HepG2 (cell line): ENCODE data around the gene PRSS21. TPM values are rescaled to one million over a fixed set of nuclear protein-coding genes. Genes with fewer than 3 reads are reported as not detected.

Experiments used
- ARHGAP35 ChIP-seq: sonication (generic); formaldehyde crosslinking; IDR thresholded peaks from 2 replicates; pipeline ENCODE4 v1.9.0; 2022; ENCODE audit warnings: mild to moderate bottlenecking, inconsistent platforms, moderate library complexity, missing genetic modification reagents, borderline replicate concordance
- CCAR2 ChIP-seq: fragments of 200-400 bp; formaldehyde crosslinking; optimal IDR thresholded peaks from 2 replicates; pipeline ENCODE3; 2018; ENCODE audit warnings: low read depth, mild to moderate bottlenecking, low read length, moderate library complexity
- CENPX ChIP-seq: sonication (generic); formaldehyde crosslinking; IDR thresholded peaks from 2 replicates; pipeline ENCODE4 v1.9.0; 2021; ENCODE audit warnings: mild to moderate bottlenecking, missing genetic modification reagents, moderate library complexity
- EHMT2 ChIP-seq: fragments of 200-600 bp; sonication (generic); IDR thresholded peaks from 2 replicates; pipeline ENCODE4 v1.7.0; 2017; ENCODE audit warnings: antibody characterized with exemption, low read depth, low read length, borderline replicate concordance
- ELF1 ChIP-seq: sonication (generic); formaldehyde crosslinking; IDR thresholded peaks from 2 replicates; pipeline ENCODE4 v1.4.0; 2020; ENCODE audit warnings: missing genetic modification reagents
- HNF4A ChIP-seq: sonication (generic); formaldehyde crosslinking; IDR thresholded peaks from 2 replicates; pipeline ENCODE4 v1.4.0; 2020; ENCODE audit warnings: missing genetic modification reagents
- HOXA7 ChIP-seq: sonication (generic); formaldehyde crosslinking; IDR thresholded peaks from 2 replicates; pipeline ENCODE4 v1.8.1; 2022; ENCODE audit warnings: mild to moderate bottlenecking, missing genetic modification reagents, moderate library complexity
- PAX8 ChIP-seq: sonication (generic); formaldehyde crosslinking; IDR thresholded peaks from 2 replicates; pipeline ENCODE4 v1.8.0; 2022; ENCODE audit warnings: mild to moderate bottlenecking, missing genetic modification reagents, borderline replicate concordance
- POLR2A ChIP-seq, 2 experiments: IDR thresholded peaks; 2 replicates each; pipeline ENCODE4 v1.6.1; 2011; ENCODE audit warnings: low read depth in 2 of 2, low read length in 2 of 2, mild to moderate bottlenecking in 1 of 2, moderate library complexity in 1 of 2; ENCODE audit not compliant: insufficient read depth in 1 of 2
- RBFOX2 ChIP-seq: fragments of 200-400 bp; formaldehyde crosslinking; IDR thresholded peaks from 2 replicates; pipeline ENCODE4 v1.6.1; 2017; ENCODE audit warnings: low read depth, mild to moderate bottlenecking, low read length
- SMYD3 ChIP-seq: sonication (generic); formaldehyde crosslinking; IDR thresholded peaks from 2 replicates; pipeline ENCODE4 v1.8.1; 2023; ENCODE audit warnings: mild to moderate bottlenecking, missing genetic modification reagents
- SYNCRIP ChIP-seq: fragments of 200-400 bp; formaldehyde crosslinking; IDR thresholded peaks from 2 replicates; pipeline ENCODE4 v1.6.1; 2018; ENCODE audit warnings: mild to moderate bottlenecking, low read depth, low read length; ENCODE audit not compliant: insufficient read depth
- ZBTB8A ChIP-seq: sonication (generic); formaldehyde crosslinking; IDR thresholded peaks from 2 replicates; pipeline ENCODE4 v1.4.0; 2020; ENCODE audit warnings: mild to moderate bottlenecking, low read depth, missing genetic modification reagents, borderline replicate concordance
- ZNF10 ChIP-seq: sonication (generic); formaldehyde crosslinking; IDR thresholded peaks from 2 replicates; pipeline ENCODE4 v1.4.0; 2020; ENCODE audit warnings: mild to moderate bottlenecking, low read depth, missing genetic modification reagents, borderline replicate concordance
- ZNF136 ChIP-seq: sonication (generic); formaldehyde crosslinking; IDR thresholded peaks from 2 replicates; pipeline ENCODE4 v1.8.1; 2022; ENCODE audit warnings: low read depth, mild to moderate bottlenecking, moderate library complexity, missing genetic modification reagents
- ZNF24 ChIP-seq: fragments of 450-650 bp; IDR thresholded peaks from 2 replicates; pipeline ENCODE4 v1.6.1; 2017; ENCODE audit warnings: antibody characterized with exemption, mild to moderate bottlenecking
- ZNF468 ChIP-seq: sonication (generic); formaldehyde crosslinking; IDR thresholded peaks from 2 replicates; pipeline ENCODE4 v1.8.0; 2022; ENCODE audit warnings: mild to moderate bottlenecking, moderate library complexity, missing genetic modification reagents
- ZNF543 ChIP-seq: sonication (generic); formaldehyde crosslinking; IDR thresholded peaks from 2 replicates; pipeline ENCODE4 v1.4.0; 2020; ENCODE audit warnings: mild to moderate bottlenecking, missing genetic modification reagents
- polyA plus RNA-seq, 8 experiments: library from polyadenylated mRNA; depleted of rRNA in 3 of 8; stranded (reverse) in 7 of 8; unstranded in 1 of 8; fragments of >200 nt; fragmentation: Illumina TruSeq in 4 of 8; extraction: Trizol in 4 of 8; gene quantifications; 2 replicates each; pipeline versions ENCODE4 v1.2.1 to v1.2.3, GENCODE V29; 2011 to 2016; ENCODE audit warnings: low read depth in 4 of 8, missing spikeins in 1 of 8, mixed read lengths in 1 of 8; ENCODE audit not compliant: insufficient read depth in 1 of 8
- total RNA-seq, 5 experiments: library from RNA; depleted of rRNA; stranded (reverse); fragments of >200 nt; fragmentation: Illumina TruSeq; extraction: Trizol; gene quantifications; 2 replicates each; pipeline ENCODE4 v1.2.3, GENCODE V29; 2016; ENCODE audit warnings: low read depth in 1 of 5
- TF ChIP-seq, protein P1 (sequence below), 2 experiments: sonication (generic) in 1 of 2; formaldehyde crosslinking in 1 of 2; IDR thresholded peaks; 2 replicates each; pipeline versions ENCODE4 v1.5.1 to v1.6.1; 2011 to 2020; ENCODE audit warnings: borderline replicate concordance in 1 of 2, low read depth in 1 of 2, low read length in 1 of 2, mild to moderate bottlenecking in 1 of 2, missing genetic modification reagents in 1 of 2, moderate library complexity in 1 of 2
- TF ChIP-seq, protein P2 (sequence below): sonication (generic); formaldehyde crosslinking; IDR thresholded peaks from 2 replicates; pipeline ENCODE4 v1.4.0; 2020; ENCODE audit warnings: mild to moderate bottlenecking, missing genetic modification reagents, borderline replicate concordance
- TF ChIP-seq, protein P3 (sequence below): sonication (generic); formaldehyde crosslinking; IDR thresholded peaks from 2 replicates; pipeline ENCODE4 v1.4.0; 2020; ENCODE audit warnings: missing genetic modification reagents

The PRSS21 gene
- total and polyA plus RNA-seq, 2 of the 13 experiments (the other 11 are each of a cell fraction or from before 2014, with no cell fraction given), result not detected

DNA sequence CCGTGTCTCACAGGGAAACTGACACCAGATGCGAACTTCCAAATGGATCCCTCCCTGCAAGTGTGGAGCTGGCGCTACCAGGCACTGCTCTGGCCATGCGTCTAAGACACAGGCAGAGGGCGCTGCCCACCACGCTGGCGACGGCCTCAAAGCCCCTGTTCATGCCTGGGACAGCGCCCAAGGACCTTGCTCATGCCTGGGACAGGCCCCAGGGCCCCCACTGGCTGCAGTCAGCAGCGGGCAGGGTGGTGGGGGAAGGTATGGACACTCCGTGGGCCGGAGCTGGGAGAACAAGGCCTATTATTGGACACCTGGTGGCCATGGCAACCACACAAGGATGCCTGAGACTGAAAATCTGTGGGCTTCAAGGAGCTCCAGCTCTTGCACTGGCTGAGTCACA lies 21.9 kb downstream of the PRSS21 start (continued):
- TF ChIP-seq ZNF24, result no peak
- TF ChIP-seq PAX8 (CRISPR knock-in tag), result no peak
- TF ChIP-seq CCAR2, result no peak
- TF ChIP-seq, protein P1, sequence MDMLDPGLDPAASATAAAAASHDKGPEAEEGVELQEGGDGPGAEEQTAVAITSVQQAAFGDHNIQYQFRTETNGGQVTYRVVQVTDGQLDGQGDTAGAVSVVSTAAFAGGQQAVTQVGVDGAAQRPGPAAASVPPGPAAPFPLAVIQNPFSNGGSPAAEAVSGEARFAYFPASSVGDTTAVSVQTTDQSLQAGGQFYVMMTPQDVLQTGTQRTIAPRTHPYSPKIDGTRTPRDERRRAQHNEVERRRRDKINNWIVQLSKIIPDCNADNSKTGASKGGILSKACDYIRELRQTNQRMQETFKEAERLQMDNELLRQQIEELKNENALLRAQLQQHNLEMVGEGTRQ (IDR thresholded peaks at IDR 0.05; ENCODE audit: low read depth, low read length), result no peak
- TF ChIP-seq, protein P1 (CRISPR knock-in tag; IDR thresholded peaks at IDR 0.05; ENCODE audit: borderline replicate concordance), result no peak
- no peak for TF ChIP-seq ZNF10 (CRISPR knock-in tag)
- peak; percentile 34 for TF ChIP-seq HNF4A (CRISPR knock-in tag)
- TF ChIP-seq ZNF136, result no peak
- no peak for TF ChIP-seq ZNF543 (CRISPR knock-in tag)
- no peak for TF ChIP-seq CENPX (CRISPR knock-in tag)
- no peak for TF ChIP-seq HOXA7 (CRISPR knock-in tag)
- no peak for TF ChIP-seq SYNCRIP
- no peak for TF ChIP-seq RBFOX2
- no peak for TF ChIP-seq EHMT2
- TF ChIP-seq, protein P2, sequence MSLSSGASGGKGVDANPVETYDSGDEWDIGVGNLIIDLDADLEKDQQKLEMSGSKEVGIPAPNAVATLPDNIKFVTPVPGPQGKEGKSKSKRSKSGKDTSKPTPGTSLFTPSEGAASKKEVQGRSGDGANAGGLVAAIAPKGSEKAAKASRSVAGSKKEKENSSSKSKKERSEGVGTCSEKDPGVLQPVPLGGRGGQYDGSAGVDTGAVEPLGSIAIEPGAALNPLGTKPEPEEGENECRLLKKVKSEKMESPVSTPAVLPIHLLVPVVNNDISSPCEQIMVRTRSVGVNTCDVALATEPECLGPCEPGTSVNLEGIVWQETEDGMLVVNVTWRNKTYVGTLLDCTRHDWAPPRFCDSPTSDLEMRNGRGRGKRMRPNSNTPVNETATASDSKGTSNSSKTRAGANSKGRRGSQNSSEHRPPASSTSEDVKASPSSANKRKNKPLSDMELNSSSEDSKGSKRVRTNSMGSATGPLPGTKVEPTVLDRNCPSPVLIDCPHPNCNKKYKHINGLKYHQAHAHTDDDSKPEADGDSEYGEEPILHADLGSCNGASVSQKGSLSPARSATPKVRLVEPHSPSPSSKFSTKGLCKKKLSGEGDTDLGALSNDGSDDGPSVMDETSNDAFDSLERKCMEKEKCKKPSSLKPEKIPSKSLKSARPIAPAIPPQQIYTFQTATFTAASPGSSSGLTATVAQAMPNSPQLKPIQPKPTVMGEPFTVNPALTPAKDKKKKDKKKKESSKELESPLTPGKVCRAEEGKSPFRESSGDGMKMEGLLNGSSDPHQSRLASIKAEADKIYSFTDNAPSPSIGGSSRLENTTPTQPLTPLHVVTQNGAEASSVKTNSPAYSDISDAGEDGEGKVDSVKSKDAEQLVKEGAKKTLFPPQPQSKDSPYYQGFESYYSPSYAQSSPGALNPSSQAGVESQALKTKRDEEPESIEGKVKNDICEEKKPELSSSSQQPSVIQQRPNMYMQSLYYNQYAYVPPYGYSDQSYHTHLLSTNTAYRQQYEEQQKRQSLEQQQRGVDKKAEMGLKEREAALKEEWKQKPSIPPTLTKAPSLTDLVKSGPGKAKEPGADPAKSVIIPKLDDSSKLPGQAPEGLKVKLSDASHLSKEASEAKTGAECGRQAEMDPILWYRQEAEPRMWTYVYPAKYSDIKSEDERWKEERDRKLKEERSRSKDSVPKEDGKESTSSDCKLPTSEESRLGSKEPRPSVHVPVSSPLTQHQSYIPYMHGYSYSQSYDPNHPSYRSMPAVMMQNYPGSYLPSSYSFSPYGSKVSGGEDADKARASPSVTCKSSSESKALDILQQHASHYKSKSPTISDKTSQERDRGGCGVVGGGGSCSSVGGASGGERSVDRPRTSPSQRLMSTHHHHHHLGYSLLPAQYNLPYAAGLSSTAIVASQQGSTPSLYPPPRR (CRISPR knock-in tag), result no peak
- TF ChIP-seq ARHGAP35 (CRISPR knock-in tag), result no peak
- TF ChIP-seq, protein P3, sequence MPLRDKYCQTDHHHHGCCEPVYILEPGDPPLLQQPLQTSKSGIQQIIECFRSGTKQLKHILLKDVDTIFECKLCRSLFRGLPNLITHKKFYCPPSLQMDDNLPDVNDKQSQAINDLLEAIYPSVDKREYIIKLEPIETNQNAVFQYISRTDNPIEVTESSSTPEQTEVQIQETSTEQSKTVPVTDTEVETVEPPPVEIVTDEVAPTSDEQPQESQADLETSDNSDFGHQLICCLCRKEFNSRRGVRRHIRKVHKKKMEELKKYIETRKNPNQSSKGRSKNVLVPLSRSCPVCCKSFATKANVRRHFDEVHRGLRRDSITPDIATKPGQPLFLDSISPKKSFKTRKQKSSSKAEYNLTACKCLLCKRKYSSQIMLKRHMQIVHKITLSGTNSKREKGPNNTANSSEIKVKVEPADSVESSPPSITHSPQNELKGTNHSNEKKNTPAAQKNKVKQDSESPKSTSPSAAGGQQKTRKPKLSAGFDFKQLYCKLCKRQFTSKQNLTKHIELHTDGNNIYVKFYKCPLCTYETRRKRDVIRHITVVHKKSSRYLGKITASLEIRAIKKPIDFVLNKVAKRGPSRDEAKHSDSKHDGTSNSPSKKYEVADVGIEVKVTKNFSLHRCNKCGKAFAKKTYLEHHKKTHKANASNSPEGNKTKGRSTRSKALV (CRISPR knock-in tag), result no peak
- TF ChIP-seq POLR2A (IDR thresholded peaks at IDR 0.05; ENCODE audit: insufficient read depth in 1 of 2, low read depth in 2 of 2, low read length in 2 of 2), result no peak
- TF ChIP-seq ZBTB8A (CRISPR knock-in tag), result no peak
- TF ChIP-seq ELF1 (CRISPR knock-in tag), result no peak
- TF ChIP-seq SMYD3, result no peak
- no peak for TF ChIP-seq ZNF468 (CRISPR knock-in tag)
